Effector CD8-positive, alpha-beta T cell (primary cell): Measurements from ENCODE around the gene NCLN.
"Not testable (repeated sequence)": the region's sequence is repeated elsewhere in the genome, so short reads cannot be mapped to it uniquely, and the experiment has no call there.

Source experiments
- DNase-seq: peaks from one replicate; lab custom pipeline; 2025; lab: John Stamatoyannopoulos, UW

The NCLN gene

GRCh38 chr19:3183721-3184641 is 1.7 kb upstream of the NCLN start:
- DNase-seq: no peak

DNA sequence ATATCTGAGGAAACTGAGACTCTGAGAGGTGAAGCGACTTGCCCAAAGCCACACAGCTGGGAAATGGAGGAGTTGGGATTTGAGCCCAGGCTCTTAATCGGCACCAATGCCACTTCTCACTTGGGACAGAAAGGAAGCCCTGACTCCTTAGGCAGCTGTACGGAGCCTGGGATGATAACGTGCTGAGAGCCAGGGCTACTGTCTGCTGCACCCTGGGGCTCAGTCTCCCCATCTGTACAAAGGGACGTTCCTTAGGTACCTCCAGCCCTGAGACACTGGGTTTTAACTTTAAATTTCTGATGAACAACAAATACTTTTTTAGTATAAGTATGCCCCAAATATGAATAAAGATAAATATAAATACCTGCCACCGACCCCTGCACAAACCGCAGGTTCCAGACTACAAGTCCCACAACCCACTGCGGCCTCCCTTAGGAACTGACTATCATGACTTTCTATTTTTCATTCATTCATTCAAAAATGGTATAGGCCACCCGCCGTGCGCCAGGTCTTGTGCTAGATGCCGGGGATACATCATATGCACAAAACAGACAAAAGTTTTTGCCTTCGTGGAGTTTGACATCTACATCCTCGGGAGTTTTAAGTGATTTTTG is 776 bp upstream of the NCLN start:
- DNase-seq: peak; percentile 68

- no peak for DNase-seq
Measured at GRCh38 chr19:3186160-3186688, 494 bp downstream of the NCLN start.

- no peak for DNase-seq
Measured at GRCh38 chr19:3186891-3187661, 1.3 kb downstream of the NCLN start.

DNA sequence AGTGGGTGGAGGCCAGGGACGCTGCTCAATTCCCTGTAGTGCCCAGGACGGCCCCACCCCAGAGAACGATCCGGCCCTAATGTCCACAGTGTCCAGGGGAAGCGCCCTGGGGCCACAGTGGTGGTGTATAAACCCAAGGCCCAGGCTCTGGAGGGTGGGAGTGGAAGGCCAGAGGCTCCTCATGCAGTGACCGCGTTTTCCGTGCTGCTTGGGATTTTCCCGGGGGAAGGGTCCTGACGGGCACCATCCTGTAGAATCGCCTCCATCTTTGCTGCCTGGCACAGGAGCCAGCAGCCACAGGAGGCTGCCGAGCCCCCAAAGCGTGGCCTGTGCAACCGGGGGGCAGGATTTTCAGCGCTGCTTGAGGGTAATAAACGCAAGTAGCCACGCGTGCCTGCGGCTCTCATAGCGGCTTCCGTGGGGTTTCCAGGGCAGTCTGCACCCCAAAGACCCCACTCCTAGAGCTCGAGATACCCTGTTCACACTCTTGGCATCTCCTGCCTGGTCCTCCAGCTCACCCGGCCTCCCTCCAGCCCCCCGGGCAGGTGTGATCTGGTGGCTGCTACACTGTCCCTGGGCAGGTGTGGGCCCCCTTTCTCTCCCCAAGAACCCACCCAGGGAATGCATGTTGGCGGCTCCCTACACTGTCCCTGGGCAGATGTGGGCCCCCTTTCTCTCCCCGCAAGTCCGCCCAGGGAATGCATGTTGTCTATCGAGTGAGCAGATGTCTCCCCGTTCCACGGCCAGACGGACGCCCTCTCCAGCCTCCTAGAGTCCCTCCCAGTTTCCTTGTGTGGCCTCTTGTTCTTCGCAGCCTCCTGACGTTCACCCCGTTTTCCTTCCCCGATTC is 2.2 kb downstream of the NCLN start:
- no peak for DNase-seq

- DNase-seq: no peak
Measured at GRCh38 chr19:3188627-3189596, 3.2 kb downstream of the NCLN start.

GRCh38 chr19:3189702-3190469 is 4.2 kb downstream of the NCLN start:
- no peak for DNase-seq

GRCh38 chr19:3190470-3190770 is 4.7 kb downstream of the NCLN start:
- DNase-seq: no peak

DNA sequence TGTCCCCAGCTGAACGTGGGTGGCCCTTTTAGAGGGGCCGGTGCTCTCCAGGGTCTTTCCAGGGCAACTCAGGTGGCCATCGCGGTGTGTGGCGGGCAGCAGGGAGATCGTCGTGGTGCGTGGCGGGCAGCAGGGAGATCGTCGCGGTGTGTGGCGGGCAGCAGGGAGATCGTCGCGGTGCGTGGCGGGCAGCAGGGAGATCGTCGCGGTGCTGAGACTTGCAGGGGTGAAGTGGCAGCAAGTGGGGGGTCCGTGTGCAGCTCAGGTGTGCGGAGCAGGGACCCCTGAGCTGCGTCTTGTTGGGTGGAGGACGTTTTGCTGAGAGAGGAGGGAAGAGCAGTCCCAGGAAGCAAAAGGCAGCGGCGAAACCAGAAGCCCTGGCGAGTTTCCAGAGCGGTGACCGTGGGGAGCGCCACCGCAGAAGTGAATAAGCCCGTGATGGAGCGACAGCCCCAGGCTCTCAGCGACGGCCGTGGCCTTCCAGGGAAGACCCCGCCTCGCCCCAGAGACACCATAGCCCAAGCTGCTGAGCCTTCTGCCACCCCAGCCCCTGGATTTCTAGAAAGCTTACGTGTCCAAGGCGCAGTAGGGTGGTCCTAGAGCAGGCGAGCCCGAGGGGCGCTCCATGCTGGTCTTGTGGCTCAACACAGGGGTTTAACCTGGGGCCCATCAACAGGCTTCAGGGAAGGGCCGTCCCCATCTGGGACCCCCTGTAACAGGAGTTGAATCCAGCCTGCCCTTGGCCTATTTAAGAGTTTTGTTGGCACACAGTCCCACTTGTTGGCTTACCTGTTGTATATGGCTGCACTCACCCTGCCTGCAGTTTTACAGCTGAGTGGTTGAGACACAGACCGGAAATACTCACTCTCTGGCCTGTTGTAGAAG is 5.4 kb downstream of the NCLN start:
- no peak for DNase-seq

DNA sequence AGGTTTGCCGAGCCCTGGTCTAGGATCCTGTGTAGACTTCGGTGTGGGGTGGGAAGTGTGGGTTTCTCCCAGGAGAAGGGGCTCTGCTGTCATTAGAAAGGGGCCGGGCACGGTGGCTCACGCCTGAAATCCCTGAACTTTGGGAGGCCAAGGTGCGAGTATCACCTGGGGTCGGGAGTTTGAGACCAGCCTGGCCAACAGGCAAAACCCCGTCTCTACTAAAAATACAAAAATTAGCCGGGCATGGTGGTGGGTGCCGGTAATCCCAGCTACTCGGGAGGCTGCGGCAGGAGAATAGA is 6.0 kb downstream of the NCLN start:
- not testable (repeated sequence) for DNase-seq

GRCh38 chr19:3192228-3192635 is 6.5 kb downstream of the NCLN start:
- DNase-seq: no peak

GRCh38 chr19:3192684-3193083 is 7.0 kb downstream of the NCLN start:
- no peak for DNase-seq

DNA sequence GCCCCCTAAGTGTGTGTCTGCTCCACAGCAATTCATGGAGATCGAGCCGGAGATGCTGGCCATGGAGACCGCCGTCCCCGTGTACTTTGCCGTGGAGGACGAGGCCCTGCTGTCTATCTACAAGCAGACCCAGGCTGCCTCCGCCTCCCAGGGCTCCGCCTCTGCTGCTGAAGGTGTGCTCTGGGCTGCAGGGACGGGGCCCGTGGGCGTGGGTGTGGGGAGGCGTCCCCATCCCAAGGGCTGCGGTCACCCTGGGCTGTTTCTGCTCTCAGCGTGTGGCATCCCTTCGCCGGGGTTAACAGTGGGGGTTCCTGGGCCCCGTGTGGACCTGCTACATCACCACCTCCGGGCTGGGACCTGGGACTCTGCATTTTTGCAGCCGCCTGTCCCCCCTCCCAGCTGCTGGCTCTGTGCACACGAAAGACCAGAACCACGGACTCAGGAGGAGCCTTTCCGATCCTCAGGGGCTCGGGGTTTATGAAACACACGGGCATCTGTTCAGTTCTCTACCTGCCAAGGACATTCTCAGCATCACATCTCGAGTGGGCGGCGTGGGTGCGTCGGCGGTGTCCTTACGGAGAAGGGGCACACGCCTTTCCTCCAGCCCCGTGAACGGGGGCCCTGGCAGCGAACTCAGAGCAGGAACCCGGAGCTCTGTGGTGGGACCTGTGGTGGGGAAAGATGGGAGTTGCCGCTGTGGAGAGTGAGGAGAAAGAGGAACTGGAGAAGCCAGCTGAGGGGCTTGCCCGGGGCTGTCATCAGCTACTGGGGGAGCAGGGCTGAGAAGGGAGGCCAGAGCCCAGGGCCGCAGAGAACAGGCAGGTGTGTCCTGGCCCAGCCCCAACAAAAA is 7.8 kb downstream of the NCLN start:
- DNase-seq: no peak

GRCh38 chr19:3194106-3195087 is 8.7 kb downstream of the NCLN start:
- no peak for DNase-seq

DNA sequence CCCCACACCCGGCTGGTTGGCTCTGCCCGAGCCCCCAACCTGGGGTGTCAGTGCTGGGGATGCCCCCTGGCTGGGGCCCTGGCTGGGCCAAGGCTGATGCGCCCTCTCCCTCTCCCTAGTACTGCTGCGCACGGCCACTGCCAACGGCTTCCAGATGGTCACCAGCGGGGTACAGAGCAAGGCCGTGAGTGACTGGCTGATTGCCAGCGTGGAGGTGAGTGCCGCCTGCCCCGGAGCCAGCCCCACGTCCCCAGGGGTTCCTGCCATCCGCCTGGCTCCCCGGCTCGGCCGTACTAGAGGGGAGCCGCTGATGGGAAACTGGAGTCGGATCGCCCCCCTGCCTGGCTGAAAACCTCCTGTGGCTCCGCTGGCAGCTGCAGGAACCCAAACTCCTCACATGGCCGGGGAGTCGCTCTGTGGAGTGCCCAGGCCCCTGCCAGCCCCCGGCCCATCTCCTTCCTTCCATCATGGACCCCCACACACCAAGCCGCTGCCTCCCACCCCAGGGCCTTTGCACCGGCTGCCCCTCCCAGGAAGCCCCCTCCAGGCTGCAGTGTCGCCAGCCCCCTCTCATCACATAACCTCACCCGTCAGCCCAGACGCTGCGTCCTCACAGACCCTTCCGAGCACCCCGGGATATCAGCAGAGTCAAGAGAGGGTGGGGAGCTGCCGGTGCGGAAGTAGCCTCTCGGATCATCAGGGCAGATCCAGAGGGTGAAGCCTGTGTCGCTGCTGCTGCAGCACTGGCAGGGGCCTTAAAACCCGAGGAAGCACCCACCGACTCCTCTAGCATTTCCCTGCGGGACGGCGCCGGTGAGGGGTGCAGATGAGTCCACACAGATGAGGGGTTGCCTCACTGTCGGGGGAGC is 10.6 kb downstream of the NCLN start:
- DNase-seq: no peak

DNA sequence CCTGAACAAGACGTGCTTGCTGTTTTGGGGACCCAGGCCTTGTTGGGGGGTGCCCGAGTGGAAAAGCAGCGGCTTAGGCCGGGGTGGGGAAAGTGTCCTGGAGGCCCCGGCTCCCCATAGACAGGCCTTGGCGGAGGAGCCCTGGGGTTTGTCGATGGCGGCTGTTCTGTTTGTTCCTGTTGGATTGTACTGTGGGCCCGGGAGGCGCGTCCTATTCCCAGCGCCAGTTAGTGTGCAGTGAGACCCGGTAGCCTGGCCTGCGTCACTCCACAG is 11.1 kb downstream of the NCLN start:
- DNase-seq: no peak
